Esophagus muscularis mucosa (tissue), 4 donors: ENCODE results near the gene VPS52. TPM values are rescaled to one million over a fixed set of nuclear protein-coding genes. Genes with fewer than 3 reads are reported as not detected.

Experiments
- DNase-seq: peaks from one replicate; pipeline ENCODE4 v3.0.0-alpha.2; 2017; ENCODE audit errors: extremely low spot score
- H3K27ac ChIP-seq, 4 donors: fragments of 200-600 bp; sonication (generic); replicated peaks in 1 of 4; 1 replicate in 3 of 4; 2 replicates in 1 of 4; pipeline ENCODE4 v1.5.1; 2016 to 2019; ENCODE audit warnings: mild to moderate bottlenecking in 1 of 4
- H3K27me3 ChIP-seq, 4 donors: fragments of 200-600 bp; sonication (generic); one replicate each; pipeline versions ENCODE4 v1.5.1 to v1.6.0; 2016 to 2019
- H3K36me3 ChIP-seq, 4 donors: fragments of 200-600 bp; sonication (generic); one replicate each; pipeline ENCODE4 v1.5.1; 2016 to 2019
- H3K4me1 ChIP-seq, 4 donors: fragments of 200-600 bp; sonication (generic); one replicate each; pipeline ENCODE4 v1.5.1; 2016 to 2019
- H3K4me3 ChIP-seq, 4 donors: fragments of 200-600 bp; sonication (generic); 1 replicate in 2 of 4; 2 replicates in 2 of 4; pipeline ENCODE4 v1.5.1; 2016 to 2019; ENCODE audit warnings: mild to moderate bottlenecking in 4 of 4, moderate library complexity in 1 of 4
- H3K9me3 ChIP-seq, 4 donors: fragments of 200-600 bp; sonication (generic); 1 replicate in 3 of 4; 2 replicates in 1 of 4; pipeline ENCODE4 v1.5.1; 2016 to 2019
- CTCF ChIP-seq, 3 experiments: fragments of 200-600 bp in 2 of 3; fragments of 450-650 bp in 1 of 3; sonication (generic) in 2 of 3; IDR thresholded peaks; one replicate each; pipeline ENCODE4 v1.5.1; 2017 to 2019; ENCODE audit warnings: antibody characterized with exemption in 3 of 3, mild to moderate bottlenecking in 2 of 3, moderate library complexity in 1 of 3
- EP300 ChIP-seq: sonication (generic); formaldehyde crosslinking; IDR thresholded peaks from one replicate; pipeline ENCODE4 v1.6.1; 2017; ENCODE audit warnings: antibody characterized with exemption
- POLR2A ChIP-seq: fragments of 450-650 bp; IDR thresholded peaks from one replicate; pipeline ENCODE4 v1.6.1; 2017; ENCODE audit warnings: antibody characterized with exemption, moderate library complexity, mild to moderate bottlenecking, low read depth
- POLR2AphosphoS5 ChIP-seq, 2 donors: sonication (generic); formaldehyde crosslinking; IDR thresholded peaks; one replicate each; pipeline ENCODE4 v1.6.1; 2017; ENCODE audit warnings: antibody characterized with exemption in 2 of 2
- WGBS: methylation state at CpG from one replicate; pipeline ENCODE4 v1.1.5; 2018; 5-methylcytosine and 5-hydroxymethylcytosine counted together
- intact Hi-C: fragments of 100-400 bp; cut with DNase I; formaldehyde crosslinking; loops from one replicate; pipeline ENCODE4 v1.15.1; 2023
- total RNA-seq, 4 donors: library from RNA; depleted of rRNA; stranded (reverse); fragments of >200 nt; gene quantifications; one replicate each; pipeline versions ENCODE4 v1.1.0 to v1.2.1, GENCODE V29; 2016

VPS52 gene
- total RNA-seq, 4 donors from 2014 or later, result 22.5 to 34.9 (median 31.8) TPM

DNA sequence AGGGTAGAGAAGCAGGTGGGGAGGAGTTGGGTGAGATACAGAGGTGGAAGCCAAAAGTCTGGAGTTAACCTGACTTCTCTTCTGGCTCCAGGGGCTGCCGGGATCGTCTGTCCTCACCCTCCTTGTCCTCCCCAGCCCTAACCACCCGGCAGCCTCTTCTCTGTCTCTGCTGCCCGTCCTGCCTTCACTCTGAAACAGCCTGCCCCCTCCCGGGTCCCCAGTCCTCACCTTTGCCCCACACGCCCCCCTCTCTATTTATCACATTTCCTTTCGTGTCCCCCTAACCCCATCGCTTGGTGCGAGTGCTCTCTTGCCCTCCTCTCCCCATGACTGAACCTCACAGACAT is 57.7 kb downstream of the VPS52 start:
- H3K27me3 ChIP-seq, result peaks cover 0 to 1% (median 0%) of the 10 kb centered on the region in 4 donors
- no peaks in the 10 kb centered on the region for H3K9me3 ChIP-seq
- WGBS, result 19% methylated on average over 9 of the region's 9 CpGs
- H3K36me3 ChIP-seq, result peaks cover 0 to 28% (median 26%) of the 10 kb centered on the region in 4 donors
- DNase-seq, result no peak
- peaks cover 9 to 38% (median 24%) of the 10 kb centered on the region in 4 donors for H3K4me1 ChIP-seq
- peak overlapping the region in 3 of 4 donors; percentile 26 to 48 (median 34) for H3K27ac ChIP-seq
- peak overlapping the region; percentile 53 to 60 (median 56) for H3K4me3 ChIP-seq
- TF ChIP-seq POLR2A (no peak), EP300 (no peak), POLR2AphosphoS5 (IDR thresholded peaks at IDR 0.05) (no peak), CTCF (IDR thresholded peaks at IDR 0.05) (no peak)
- intact Hi-C loops, result loop anchor here (5.0 kb wide), 1 partner anchor 53 kb away; no protein-coding TSS in a partner anchor

DNA sequence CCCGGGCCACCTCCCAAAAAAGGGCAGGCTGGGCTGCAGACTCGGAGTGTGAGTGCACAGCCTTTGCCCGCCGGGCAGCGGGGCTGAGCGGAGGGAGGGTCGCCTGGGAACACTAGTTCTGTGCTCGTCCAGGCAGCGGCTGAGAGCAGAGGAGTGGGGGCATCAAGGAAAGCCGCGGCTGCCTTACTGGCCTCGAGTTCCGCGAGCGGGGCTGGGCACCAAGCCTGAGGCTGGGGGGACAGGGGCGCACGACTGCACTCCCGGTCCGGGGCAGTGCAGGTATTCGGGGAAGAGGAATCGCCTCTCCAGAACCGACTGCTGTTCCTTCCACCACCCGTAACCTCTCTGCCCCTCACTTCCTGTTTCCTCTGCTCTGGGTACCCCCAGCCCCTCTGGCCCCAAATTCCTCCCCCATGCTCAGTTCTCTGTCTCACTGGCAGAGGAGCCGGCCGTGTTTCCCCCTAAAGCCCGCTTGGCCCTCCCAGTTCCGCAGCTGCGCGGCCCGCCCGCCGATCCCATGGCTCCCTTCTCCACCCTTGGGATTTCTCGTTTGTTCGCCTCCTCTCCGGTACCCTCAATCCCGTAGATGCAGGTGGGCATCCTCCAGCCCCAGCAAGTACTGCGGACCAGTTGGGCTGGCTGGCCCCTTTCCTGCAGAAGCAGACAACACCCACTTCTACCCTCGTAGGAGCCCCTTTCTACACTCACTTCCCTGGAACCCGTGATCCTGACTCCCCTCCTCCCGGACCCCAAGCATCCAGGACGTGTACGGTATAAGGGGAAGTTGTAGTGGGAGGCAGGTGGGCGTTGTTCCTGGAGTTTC is 58.3 kb downstream of the VPS52 start:
- DNase-seq, result no peak
- peak overlapping the region; percentile 53 to 60 (median 56) for H3K4me3 ChIP-seq
- H3K36me3 ChIP-seq, result peaks cover 0 to 28% (median 26%) of the 10 kb centered on the region in 4 donors
- intact Hi-C loops, result loop anchor here (5.0 kb wide), 1 partner anchor 54 kb away; no protein-coding TSS in a partner anchor
- H3K27ac ChIP-seq, result peak overlapping the region in 3 of 4 donors; percentile 26 to 48 (median 34)
- 3% methylated on average over 38 of the region's 43 CpGs for WGBS
- peaks cover 12 to 42% (median 27%) of the 10 kb centered on the region in 4 donors for H3K4me1 ChIP-seq
- TF ChIP-seq CTCF (IDR thresholded peaks at IDR 0.05) (no peak), POLR2AphosphoS5 (IDR thresholded peaks at IDR 0.05) (peak in 1 of 2 donors; percentile 43)
- H3K27me3 ChIP-seq, result no peaks in the 10 kb centered on the region
- no peaks in the 10 kb centered on the region for H3K9me3 ChIP-seq

GRCh38 chr6:33212857-33213165 is 58.9 kb downstream of the VPS52 start:
- no peaks in the 10 kb centered on the region for H3K27me3 ChIP-seq
- WGBS, result 9% methylated on average over 6 of the region's 6 CpGs
- peaks cover 0 to 28% (median 26%) of the 10 kb centered on the region in 4 donors for H3K36me3 ChIP-seq
- intact Hi-C loops, result loop anchor here (5.0 kb wide), 1 partner anchor 54 kb away; no protein-coding TSS in a partner anchor
- H3K4me1 ChIP-seq, result peaks cover 12 to 43% (median 28%) of the 10 kb centered on the region in 4 donors
- TF ChIP-seq EP300, result no peak
- no peak for TF ChIP-seq POLR2AphosphoS5 (IDR thresholded peaks at IDR 0.05)
- no peak for TF ChIP-seq CTCF (IDR thresholded peaks at IDR 0.05)
- no peak for TF ChIP-seq POLR2A
- H3K27ac ChIP-seq, result peak overlapping the region in 2 of 4 donors; percentile 34 to 48
- H3K9me3 ChIP-seq, result no peaks in the 10 kb centered on the region
- peak overlapping the region; percentile 53 to 60 (median 56) for H3K4me3 ChIP-seq
- no peak for DNase-seq

- Histone ChIP-seq H3K27me3 (no peaks in the 10 kb centered on the region), H3K4me1 (peaks cover 19 to 52% (median 38%) of the 10 kb centered on the region in 4 donors), H3K36me3 (peaks cover 0 to 28% (median 26%) of the 10 kb centered on the region in 4 donors), H3K4me3 (no peak overlapping the region), H3K27ac (no peak overlapping the region), H3K9me3 (no peaks in the 10 kb centered on the region)
- intact Hi-C loops, result loop anchor here (5.0 kb wide), 1 partner anchor 55 kb away; no protein-coding TSS in a partner anchor
- DNase-seq, result no peak
- 79% methylated on average over 14 of the region's 18 CpGs for WGBS
- TF ChIP-seq POLR2A (no peak), CTCF (IDR thresholded peaks at IDR 0.05) (no peak), POLR2AphosphoS5 (IDR thresholded peaks at IDR 0.05) (no peak), EP300 (no peak)
These were observed 59.8 kb downstream of the VPS52 start for GRCh38 chr6:33211666-33212422.
